Endodermal cell (in vitro differentiated cells): Measurements from ENCODE around the gene RPTOR. TPM values are rescaled to one million over a fixed set of nuclear protein-coding genes. Genes with fewer than 3 reads are reported as not detected.

ENCODE experiments used
- DNase-seq: peaks from one replicate; pipeline ENCODE4 v3.0.0-alpha.2; 2017
- H3K27ac ChIP-seq: 2 replicates; pipeline ENCODE4 v1.5.1; 2013; ENCODE audit warnings: mild to moderate bottlenecking, low read depth, low read length, moderate library complexity
- H3K27me3 ChIP-seq: 2 replicates; pipeline ENCODE4 v1.6.1; 2013; ENCODE audit warnings: mild to moderate bottlenecking, low read length, moderate library complexity; ENCODE audit not compliant: insufficient read depth, control insufficient read depth, poor library complexity, severe bottlenecking
- H3K36me3 ChIP-seq: 2 replicates; pipeline ENCODE4 v1.7.0; 2013; ENCODE audit warnings: mild to moderate bottlenecking, low read length, moderate library complexity; ENCODE audit not compliant: control insufficient read depth, insufficient read depth
- H3K4me1 ChIP-seq: one replicate; pipeline ENCODE4 v1.7.0; 2013; ENCODE audit warnings: low read length; ENCODE audit not compliant: control insufficient read depth, insufficient read depth
- H3K4me3 ChIP-seq: 2 replicates; pipeline ENCODE4 v1.5.1; 2013; ENCODE audit warnings: mild to moderate bottlenecking, low read length, moderate library complexity
- H3K9ac ChIP-seq: 2 replicates; pipeline ENCODE4 v1.6.1; 2013; ENCODE audit warnings: mild to moderate bottlenecking, low read length, moderate library complexity; ENCODE audit not compliant: poor library complexity, severe bottlenecking; ENCODE audit errors: extremely low read depth
- H3K9me3 ChIP-seq: 2 replicates; pipeline ENCODE4 v1.6.1; 2013; ENCODE audit warnings: mild to moderate bottlenecking, low read length, moderate library complexity; ENCODE audit not compliant: control insufficient read depth
- H3K27ac Mint-ChIP-seq: 2 replicates; pipeline ENCODE4 v1.8.0; 2020; ENCODE audit warnings: mixed read lengths
- H3K27me3 Mint-ChIP-seq: 2 replicates; pipeline ENCODE4 v1.8.0; 2021; ENCODE audit warnings: mild to moderate bottlenecking, mixed read lengths; ENCODE audit not compliant: insufficient read depth
- H3K36me3 Mint-ChIP-seq: 2 replicates; pipeline ENCODE4 v1.8.0; 2020; ENCODE audit warnings: low read depth, mixed read lengths
- H3K4me1 Mint-ChIP-seq: 2 replicates; pipeline ENCODE4 v1.8.0; 2020; ENCODE audit warnings: mixed read lengths
- H3K4me3 Mint-ChIP-seq: 2 replicates; pipeline ENCODE4 v1.8.0; 2020; ENCODE audit warnings: mild to moderate bottlenecking, moderate library complexity, mixed read lengths
- H3K9me3 Mint-ChIP-seq: 2 replicates; pipeline ENCODE4 v1.8.0; 2020; ENCODE audit warnings: mild to moderate bottlenecking, mixed read lengths
- WGBS, 2 experiments: methylation state at CpG; one replicate each; pipeline versions ENCODE4 v1.1.5 to v1.1.7; 2013; ENCODE audit warnings: missing lambda C conversion rate in 2 of 2, mixed read lengths in 1 of 2; ENCODE audit not compliant: insufficient coverage in 1 of 2, insufficient read length in 1 of 2; 5-methylcytosine and 5-hydroxymethylcytosine counted together
- total RNA-seq, 2 donors: library from RNA; stranded (reverse); fragmentation: NEBNext Ultra II Directional in 1 of 2; extraction: Animal tissue kit (Norgen Biotek cat#: 25700) in 1 of 2; gene quantifications; 2 replicates in 1 of 2; 3 replicates in 1 of 2; pipeline ENCODE4 v1.2.1, GENCODE V29; 2021
- TF ChIP-seq, protein P1 (sequence below): fragments of 200-600 bp; sonication (generic); conservative IDR thresholded peaks from 2 replicates; pipeline ENCODE4 v1.5.0; 2021; ENCODE audit warnings: antibody characterized with exemption, mild to moderate bottlenecking

Gene RPTOR
- total RNA-seq, 2 donors from 2014 or later: 45.1 to 53.4 TPM

DNA sequence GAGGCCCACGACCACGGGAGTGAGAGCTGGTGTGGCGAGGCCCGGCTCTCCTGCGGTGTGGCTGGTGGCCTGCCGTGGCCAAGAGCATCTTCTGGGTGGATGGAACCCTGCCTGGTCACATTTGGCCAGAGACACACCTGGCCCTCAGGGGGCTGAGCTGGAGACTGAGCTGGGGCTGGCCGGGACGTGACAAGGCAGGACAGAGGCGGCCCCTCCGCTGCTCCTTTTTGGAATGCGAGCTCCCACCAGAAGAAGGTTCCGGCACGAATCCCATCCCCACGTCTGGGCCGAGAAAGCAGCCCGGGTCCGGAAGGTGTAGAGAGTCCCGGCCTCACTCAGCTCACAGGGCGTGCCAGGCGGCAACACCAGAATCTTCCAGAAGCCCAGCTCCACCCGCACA lies 421.0 kb downstream of the RPTOR start:
- no peak overlapping the region for H3K4me3 Mint-ChIP-seq
- Histone ChIP-seq H3K9me3 (no peaks in the 10 kb centered on the region), H3K27me3 (no peaks in the 10 kb centered on the region), H3K36me3 (no peaks in the 10 kb centered on the region), H3K4me3 (no peak overlapping the region), H3K9ac (no peak overlapping the region), H3K4me1 (no peaks in the 10 kb centered on the region), H3K27ac (no peak overlapping the region)
- H3K36me3 Mint-ChIP-seq: peaks cover 15% of the 10 kb centered on the region
- TF ChIP-seq, protein P1, sequence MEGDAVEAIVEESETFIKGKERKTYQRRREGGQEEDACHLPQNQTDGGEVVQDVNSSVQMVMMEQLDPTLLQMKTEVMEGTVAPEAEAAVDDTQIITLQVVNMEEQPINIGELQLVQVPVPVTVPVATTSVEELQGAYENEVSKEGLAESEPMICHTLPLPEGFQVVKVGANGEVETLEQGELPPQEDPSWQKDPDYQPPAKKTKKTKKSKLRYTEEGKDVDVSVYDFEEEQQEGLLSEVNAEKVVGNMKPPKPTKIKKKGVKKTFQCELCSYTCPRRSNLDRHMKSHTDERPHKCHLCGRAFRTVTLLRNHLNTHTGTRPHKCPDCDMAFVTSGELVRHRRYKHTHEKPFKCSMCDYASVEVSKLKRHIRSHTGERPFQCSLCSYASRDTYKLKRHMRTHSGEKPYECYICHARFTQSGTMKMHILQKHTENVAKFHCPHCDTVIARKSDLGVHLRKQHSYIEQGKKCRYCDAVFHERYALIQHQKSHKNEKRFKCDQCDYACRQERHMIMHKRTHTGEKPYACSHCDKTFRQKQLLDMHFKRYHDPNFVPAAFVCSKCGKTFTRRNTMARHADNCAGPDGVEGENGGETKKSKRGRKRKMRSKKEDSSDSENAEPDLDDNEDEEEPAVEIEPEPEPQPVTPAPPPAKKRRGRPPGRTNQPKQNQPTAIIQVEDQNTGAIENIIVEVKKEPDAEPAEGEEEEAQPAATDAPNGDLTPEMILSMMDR: no peak
- H3K4me1 Mint-ChIP-seq: no peaks in the 10 kb centered on the region
- H3K27ac Mint-ChIP-seq: no peak overlapping the region
- H3K27me3 Mint-ChIP-seq: no peaks in the 10 kb centered on the region
- WGBS, 2 experiments: 91 to 96% methylated on average over 15 to 21 of the region's 21 CpGs
- DNase-seq: no peak
- H3K9me3 Mint-ChIP-seq: no peaks in the 10 kb centered on the region

DNA sequence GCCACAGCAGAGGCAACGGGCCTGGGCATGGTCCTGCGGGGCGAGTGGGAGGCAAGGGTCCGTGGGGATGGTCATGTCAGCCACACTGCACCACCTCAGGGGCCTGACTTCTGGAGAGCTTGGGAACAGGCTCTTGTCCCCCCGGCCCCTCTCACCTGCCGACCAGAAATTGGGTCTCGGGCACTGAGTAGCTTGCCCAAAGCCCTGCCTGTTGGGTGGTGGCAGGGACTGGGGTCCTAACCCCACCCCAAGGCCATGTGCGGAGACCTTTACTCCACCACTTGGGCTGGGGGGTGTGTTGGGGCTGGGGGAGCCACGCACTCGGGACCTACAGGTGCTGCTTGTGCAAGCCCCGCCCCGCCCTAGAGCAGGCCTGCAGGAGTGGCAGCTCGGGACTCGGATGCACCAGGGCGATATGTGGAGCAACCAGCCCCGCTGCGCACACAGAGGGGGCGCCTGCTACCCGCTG lies 422.8 kb downstream of the RPTOR start:
- Mint-ChIP-seq H3K27me3 (no peaks in the 10 kb centered on the region), H3K4me3 (no peak overlapping the region)

DNA sequence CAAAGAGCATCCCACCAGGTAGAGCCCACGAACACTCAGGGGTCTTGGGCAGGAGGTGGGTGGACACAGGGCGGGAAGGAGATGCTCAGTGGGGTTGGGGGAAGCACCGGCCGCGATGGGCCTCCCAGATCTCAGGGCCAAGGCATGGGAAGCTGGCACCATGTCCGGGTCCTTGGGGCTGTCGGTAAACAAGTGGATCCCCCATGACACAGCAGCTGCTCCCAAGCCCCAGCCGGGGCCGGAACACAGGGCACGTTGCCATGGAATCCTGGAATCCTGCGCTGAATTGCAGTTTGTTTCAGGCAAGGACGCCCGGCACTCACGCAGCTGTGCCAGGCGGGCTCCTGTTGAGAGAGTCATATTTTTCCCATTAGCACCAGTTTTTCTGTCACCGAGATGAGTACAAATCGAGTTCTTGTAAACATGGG lies 424.0 kb downstream of the RPTOR start:
- H3K9ac ChIP-seq: no peak overlapping the region
- TF ChIP-seq, protein P1: no peak
- H3K36me3 ChIP-seq: no peaks in the 10 kb centered on the region
- H3K27me3 ChIP-seq: no peaks in the 10 kb centered on the region
- Mint-ChIP-seq H3K27ac (peak overlapping the region; percentile 70), H3K36me3 (peaks cover 13% of the 10 kb centered on the region), H3K4me1 (no peaks in the 10 kb centered on the region), H3K9me3 (no peaks in the 10 kb centered on the region), H3K4me3 (no peak overlapping the region), H3K27me3 (no peaks in the 10 kb centered on the region)
- no peaks in the 10 kb centered on the region for H3K4me1 ChIP-seq
- 87 to 90% methylated on average over 15 to 17 of the region's 17 CpGs for WGBS, 2 experiments
- no peak overlapping the region for H3K4me3 ChIP-seq
- H3K9me3 ChIP-seq: no peaks in the 10 kb centered on the region
- DNase-seq: no peak
- H3K27ac ChIP-seq: peak overlapping the region; percentile 55

More for the DNA sequence above, 422.8 kb downstream of the RPTOR start:
- no peaks in the 10 kb centered on the region for H3K9me3 Mint-ChIP-seq
- Histone ChIP-seq H3K27me3 (no peaks in the 10 kb centered on the region), H3K36me3 (no peaks in the 10 kb centered on the region), H3K9me3 (no peaks in the 10 kb centered on the region), H3K9ac (no peak overlapping the region), H3K4me1 (no peaks in the 10 kb centered on the region), H3K4me3 (no peak overlapping the region), H3K27ac (no peak overlapping the region)
- DNase-seq: no peak
- TF ChIP-seq, protein P1: no peak
- no peaks in the 10 kb centered on the region for H3K4me1 Mint-ChIP-seq
- no peak overlapping the region for H3K27ac Mint-ChIP-seq
- peaks cover 15% of the 10 kb centered on the region for H3K36me3 Mint-ChIP-seq
- 94 to 96% methylated on average over 11 to 19 of the region's 19 CpGs for WGBS, 2 experiments
